Lower lobe of right lung (tissue), 2 donors: Measurements from ENCODE around the gene SLC16A8. TPM values are rescaled to one million over a fixed set of nuclear protein-coding genes. Genes with fewer than 3 reads are reported as not detected.

ENCODE experiments used
- ATAC-seq, 2 donors: fragments of 200-7000 bp; cut with Tn5 transposase; one replicate each; pipeline ENCODE4 v1.9.1; 2020 to 2022; ENCODE audit warnings: mild to moderate bottlenecking in 2 of 2, moderate library complexity in 2 of 2
- DNase-seq: peaks from one replicate; pipeline ENCODE4 v3.0.0-alpha.2; 2020
- H3K27ac ChIP-seq: fragments of 200-600 bp; one replicate; pipeline ENCODE4 v1.8.0; 2022
- H3K27me3 ChIP-seq: fragments of 200-600 bp; one replicate; pipeline ENCODE4 v1.8.0; 2022; ENCODE audit warnings: low read depth
- H3K36me3 ChIP-seq: fragments of 200-600 bp; one replicate; pipeline ENCODE4 v1.8.0; 2022; ENCODE audit warnings: mild to moderate bottlenecking
- H3K4me1 ChIP-seq: fragments of 200-600 bp; one replicate; pipeline ENCODE4 v1.8.0; 2022
- H3K4me3 ChIP-seq: fragments of 200-600 bp; one replicate; pipeline ENCODE4 v1.8.0; 2022; ENCODE audit warnings: mild to moderate bottlenecking
- H3K9me3 ChIP-seq: fragments of 200-600 bp; one replicate; pipeline ENCODE4 v1.8.0; 2022
- CTCF ChIP-seq: fragments of 200-600 bp; IDR thresholded peaks from one replicate; pipeline ENCODE4 v1.8.0; 2022; ENCODE audit warnings: antibody characterized with exemption, mild to moderate bottlenecking
- intact Hi-C: fragments of 100-400 bp; cut with DNase I; formaldehyde crosslinking; loops from one replicate; pipeline ENCODE4 v1.11.0; 2022
- total RNA-seq: library from RNA; stranded (reverse); fragmentation: NEBNext Ultra II Directional; extraction: Animal tissue kit (Norgen Biotek cat#: 25700); gene quantifications from one replicate; pipeline ENCODE4 v1.2.1, GENCODE V29; 2021
- donor health status: DM: no; HTN: yes; CAD: no; lungs with severe emphysema.

SLC16A8 gene
- total RNA-seq, 1 donor from 2014 or later = 0.24 TPM

- Histone ChIP-seq H3K27me3 (no peaks in the 10 kb centered on the region), H3K36me3 (no peaks in the 10 kb centered on the region), H3K27ac (no peak overlapping the region), H3K4me3 (no peak overlapping the region), H3K4me1 (peaks cover 8% of the 10 kb centered on the region), H3K9me3 (no peaks in the 10 kb centered on the region)
- TF ChIP-seq CTCF = no peak
- DNase-seq = no peak
- no peak for ATAC-seq
- intact Hi-C loops = no loop called here
Measured at GRCh38 chr22:38097058-38097457, 13.1 kb upstream of the SLC16A8 start.

GRCh38 chr22:38089474-38089851 is 5.5 kb upstream of the SLC16A8 start:
- Histone ChIP-seq H3K9me3 (no peaks in the 10 kb centered on the region), H3K4me3 (no peak overlapping the region), H3K36me3 (no peaks in the 10 kb centered on the region), H3K27me3 (peaks cover 7% of the 10 kb centered on the region), H3K27ac (no peak overlapping the region), H3K4me1 (no peaks in the 10 kb centered on the region)
- ATAC-seq (peak in 1 of 2 donors; percentile 5), DNase-seq (no peak)
- intact Hi-C loops = no loop called here
- no peak for TF ChIP-seq CTCF

DNA sequence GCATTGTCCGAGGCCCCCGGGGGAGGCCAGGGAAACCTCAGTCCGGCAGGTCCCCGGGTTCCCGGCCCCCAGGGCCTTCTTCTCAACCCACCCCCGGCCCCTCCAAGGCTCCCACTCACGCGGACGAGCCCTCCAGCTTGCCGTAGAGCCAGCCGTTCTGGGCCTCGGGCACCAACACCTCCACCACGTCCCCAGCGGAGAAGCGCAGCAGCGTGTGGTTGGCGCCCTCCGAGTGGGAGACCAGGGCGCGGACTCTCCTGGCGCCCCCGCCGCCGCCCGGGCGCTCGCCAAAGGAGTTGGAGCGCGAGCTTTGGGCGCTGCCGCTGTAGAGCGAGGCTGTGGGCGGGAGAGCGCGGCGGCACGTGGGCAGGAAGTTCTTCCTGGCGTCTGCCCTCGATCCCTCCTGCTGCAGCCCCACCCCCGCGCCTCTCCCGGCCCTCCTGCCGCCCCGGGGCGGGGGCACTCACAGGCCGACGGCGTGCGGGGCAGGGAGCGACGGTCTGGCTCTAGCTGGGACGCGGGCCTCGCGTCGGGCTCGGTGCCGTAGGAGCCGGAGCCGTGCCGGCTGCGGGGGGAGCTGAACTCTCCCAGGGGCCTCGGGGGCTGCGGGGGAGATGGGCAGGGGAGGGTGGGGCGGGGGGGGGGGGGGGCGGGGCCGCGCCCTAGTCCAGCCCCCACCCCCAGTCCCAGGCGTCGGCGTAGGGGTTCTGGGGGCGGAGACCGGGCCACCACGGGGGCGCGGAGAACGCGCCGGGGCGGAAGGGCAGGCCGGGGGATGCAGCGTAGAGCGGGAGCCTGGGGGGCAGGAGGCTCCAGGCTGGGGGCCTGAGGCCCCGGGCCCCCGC is 4.9 kb upstream of the SLC16A8 start:
- Histone ChIP-seq H3K4me3 (peak overlapping the region; percentile 27), H3K36me3 (no peaks in the 10 kb centered on the region), H3K27me3 (peaks cover 7% of the 10 kb centered on the region), H3K4me1 (no peaks in the 10 kb centered on the region), H3K9me3 (no peaks in the 10 kb centered on the region), H3K27ac (no peak overlapping the region)
- no peak for TF ChIP-seq CTCF
- intact Hi-C loops = no loop called here
- ATAC-seq = peak in 1 of 2 donors; percentile 12
- no peak for DNase-seq

DNA sequence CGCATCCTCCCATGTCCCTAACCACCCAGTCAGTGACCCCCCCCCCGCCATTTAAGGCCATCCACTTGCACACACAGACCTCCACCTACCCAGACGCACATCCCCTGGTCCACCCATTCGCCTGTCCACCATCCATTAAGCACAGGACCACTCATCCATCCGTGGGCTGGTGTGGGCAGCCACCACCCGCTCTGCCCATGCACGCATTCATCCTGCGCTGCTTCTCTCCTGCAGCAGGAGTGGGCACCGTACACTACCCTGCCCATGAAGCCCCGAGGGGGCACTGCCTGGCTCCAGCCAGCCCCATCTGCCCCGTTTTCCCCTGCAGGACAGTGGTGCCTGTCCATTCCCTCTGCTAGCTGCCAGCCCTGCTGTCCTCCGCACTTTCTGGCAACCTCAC is 3.9 kb upstream of the SLC16A8 start:
- TF ChIP-seq CTCF = no peak
- H3K9me3 ChIP-seq = no peaks in the 10 kb centered on the region
- no peak overlapping the region for H3K27ac ChIP-seq
- H3K36me3 ChIP-seq = no peaks in the 10 kb centered on the region
- DNase-seq (peak; percentile 32), ATAC-seq (no peak)
- intact Hi-C loops = no loop called here
- H3K4me1 ChIP-seq = peaks cover under 1% of the 10 kb centered on the region
- H3K4me3 ChIP-seq = no peak overlapping the region
- H3K27me3 ChIP-seq = peaks cover 15% of the 10 kb centered on the region

- Histone ChIP-seq H3K4me3 (no peak overlapping the region), H3K4me1 (peaks cover 10% of the 10 kb centered on the region), H3K27ac (no peak overlapping the region), H3K9me3 (no peaks in the 10 kb centered on the region), H3K36me3 (no peaks in the 10 kb centered on the region), H3K27me3 (peaks cover 24% of the 10 kb centered on the region)
- no peak for TF ChIP-seq CTCF
- intact Hi-C loops = no loop called here
- DNase-seq (peak; percentile 42), ATAC-seq (no peak)
Measured at GRCh38 chr22:38086942-38087341, 3.0 kb upstream of the SLC16A8 start.
